GM19239 (cell line): ENCODE measurements around the gene PVRIG.
"Not testable (repeated sequence)": the region's sequence is repeated elsewhere in the genome, so short reads cannot be mapped to it uniquely, and the experiment has no call there.

ENCODE experiments used
- DNase-seq: peaks from one replicate; pipeline ENCODE4 v3.0.0; 2011; ENCODE audit warnings: low spot score; ENCODE audit not compliant: insufficient read length
- FAIRE-seq: peaks from 2 replicates; lab custom pipeline; 2011; peaks lifted over from hg19 to GRCh38; lab: Jason Lieb, UNC

The PVRIG gene

GRCh38 chr7:100222445-100223132, 2.8 kb downstream of the PVRIG start:
- DNase-seq (no peak), FAIRE-seq (no peak)

GRCh38 chr7:100223376-100223927, 3.7 kb downstream of the PVRIG start:
- FAIRE-seq, DNase-seq: not testable (repeated sequence)

- not testable (repeated sequence) for FAIRE-seq
These were observed 5.1 kb downstream of the PVRIG start for GRCh38 chr7:100224891-100225290.

GRCh38 chr7:100234660-100235317, 15.0 kb downstream of the PVRIG start:
- FAIRE-seq, DNase-seq: not testable (repeated sequence)

More at GRCh38 chr7:100224891-100225290, 5.1 kb downstream of the PVRIG start:
- DNase-seq: not testable (repeated sequence)

GRCh38 chr7:100239975-100240374, 20.2 kb downstream of the PVRIG start:
- FAIRE-seq, DNase-seq: not testable (repeated sequence)

- not testable (repeated sequence) for DNase-seq, FAIRE-seq
These were observed 23.6 kb downstream of the PVRIG start for GRCh38 chr7:100243385-100243784.

GRCh38 chr7:100244988-100245605, 25.3 kb downstream of the PVRIG start:
- DNase-seq, FAIRE-seq: not testable (repeated sequence)

GRCh38 chr7:100246121-100246864, 26.5 kb downstream of the PVRIG start:
- not testable (repeated sequence) for DNase-seq, FAIRE-seq

GRCh38 chr7:100246865-100247137, 27.1 kb downstream of the PVRIG start:
- FAIRE-seq, DNase-seq: not testable (repeated sequence)

GRCh38 chr7:100247152-100247757, 27.5 kb downstream of the PVRIG start:
- DNase-seq (no peak), FAIRE-seq (no peak)

- no peak for DNase-seq
- FAIRE-seq: no peak
These were observed 28.7 kb downstream of the PVRIG start for GRCh38 chr7:100248483-100248882.

GRCh38 chr7:100257017-100257416, 37.3 kb downstream of the PVRIG start:
- FAIRE-seq: no peak
- DNase-seq: no peak

GRCh38 chr7:100259984-100260383, 40.2 kb downstream of the PVRIG start:
- FAIRE-seq, DNase-seq: not testable (repeated sequence)

GRCh38 chr7:100262896-100263295, 43.1 kb downstream of the PVRIG start:
- not testable (repeated sequence) for FAIRE-seq, DNase-seq

GRCh38 chr7:100264223-100264622, 44.5 kb downstream of the PVRIG start:
- DNase-seq, FAIRE-seq: not testable (repeated sequence)

GRCh38 chr7:100264669-100265165, 45.0 kb downstream of the PVRIG start:
- DNase-seq, FAIRE-seq: not testable (repeated sequence)

- FAIRE-seq: not testable (repeated sequence)
These were observed 46.1 kb downstream of the PVRIG start for GRCh38 chr7:100265851-100266250.

GRCh38 chr7:100266576-100267354, 47.0 kb downstream of the PVRIG start:
- DNase-seq: no peak
- no peak for FAIRE-seq

More at GRCh38 chr7:100265851-100266250, 46.1 kb downstream of the PVRIG start:
- DNase-seq: not testable (repeated sequence)

- FAIRE-seq (no peak), DNase-seq (no peak)
These were observed 47.9 kb downstream of the PVRIG start for GRCh38 chr7:100267648-100268047.
